Bone marrow (tissue), 2 donors: Measurements from ENCODE around the gene TTC9.
A peak's percentile ranks its signal among the peaks of the same experiment; 100 is the strongest.

Experiments used
- DNase-seq, 2 donors: peaks; one replicate each; lab custom pipeline; 2025; lab: John Stamatoyannopoulos, UW

TTC9 gene

GRCh38 chr14:70645892-70646291 lies 4.2 kb downstream of the TTC9 start:
- DNase-seq, result no peak

GRCh38 chr14:70646705-70647104 lies 5.0 kb downstream of the TTC9 start:
- no peak for DNase-seq

GRCh38 chr14:70648346-70648745 lies 6.6 kb downstream of the TTC9 start:
- no peak for DNase-seq

- DNase-seq, result no peak
These were observed 8.1 kb downstream of the TTC9 start for GRCh38 chr14:70649803-70650202.

GRCh38 chr14:70651522-70651921 lies 9.8 kb downstream of the TTC9 start:
- DNase-seq, result no peak

- no peak for DNase-seq
These were observed 11.2 kb downstream of the TTC9 start for GRCh38 chr14:70652871-70653270.

- no peak for DNase-seq
These were observed 11.9 kb downstream of the TTC9 start for GRCh38 chr14:70653662-70654061.

GRCh38 chr14:70654632-70655031 lies 12.9 kb downstream of the TTC9 start:
- no peak for DNase-seq

- DNase-seq, result peak in 1 of 2 donors; percentile 58
These were observed 13.6 kb downstream of the TTC9 start for GRCh38 chr14:70655110-70655826.

- DNase-seq, result peak in 1 of 2 donors; percentile 78
These were observed 17.2 kb downstream of the TTC9 start for GRCh38 chr14:70658899-70659298.

GRCh38 chr14:70660967-70661893 lies 19.5 kb downstream of the TTC9 start:
- no peak for DNase-seq

GRCh38 chr14:70662080-70662479 lies 20.4 kb downstream of the TTC9 start:
- no peak for DNase-seq

- no peak for DNase-seq
These were observed 21.1 kb downstream of the TTC9 start for GRCh38 chr14:70662816-70663215.

GRCh38 chr14:70663707-70664179 lies 22.0 kb downstream of the TTC9 start:
- no peak for DNase-seq

- DNase-seq, result no peak
These were observed 23.2 kb downstream of the TTC9 start for GRCh38 chr14:70664698-70665447.

- no peak for DNase-seq
These were observed 24.0 kb downstream of the TTC9 start for GRCh38 chr14:70665448-70666360.

GRCh38 chr14:70666361-70666686 lies 24.6 kb downstream of the TTC9 start:
- no peak for DNase-seq

GRCh38 chr14:70670992-70671651 lies 29.4 kb downstream of the TTC9 start:
- DNase-seq, result no peak

- no peak for DNase-seq
These were observed 30.2 kb downstream of the TTC9 start for GRCh38 chr14:70671652-70672644.

- DNase-seq, result no peak
These were observed 35.6 kb downstream of the TTC9 start for GRCh38 chr14:70677341-70677740.
